ENCODE measurements around the gene CCDC6. TPM values are rescaled to one million over a fixed set of nuclear protein-coding genes. Genes with fewer than 3 reads are reported as not detected.

CCDC6 gene
- total RNA-seq, 1 experiment from 2014 or later, result 37.6 TPM

DNA sequence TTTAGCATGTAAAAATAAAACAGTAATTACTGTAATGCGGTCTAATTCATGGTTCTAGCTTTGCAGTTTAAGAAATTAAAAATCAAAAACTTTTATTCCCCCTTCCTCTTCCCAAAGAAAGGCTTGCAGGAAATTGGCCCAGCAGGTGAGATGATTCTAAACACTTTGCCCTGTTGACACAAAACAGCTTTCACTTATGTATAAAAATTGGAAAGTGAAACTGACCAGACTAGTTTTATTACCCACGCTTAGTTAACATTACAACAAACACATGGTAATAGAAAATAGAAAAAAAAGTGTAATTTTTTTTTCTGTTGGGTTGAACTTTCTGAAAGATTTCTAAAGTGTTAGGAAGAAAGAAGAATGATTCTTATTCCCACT lies 1.2 kb upstream of the CCDC6 start:
- no peaks in the 10 kb centered on the region for H3K9me3 ChIP-seq (ENCODE audit: low read length)
- peak overlapping the region; percentile 70 for H2AFZ ChIP-seq (ENCODE audit: low read length)
- ATAC-seq (no peak), DNase-seq (peak; percentile 48)
- H3K27ac ChIP-seq (ENCODE audit: low read length), result peak overlapping the region; percentile 70
- peaks cover 12% of the 10 kb centered on the region for H3F3A ChIP-seq (ENCODE audit: low read length, unreplicated experiment)
- no peak for TF ChIP-seq EZH2 (IDR thresholded peaks at IDR 0.05; ENCODE audit: low read length, unreplicated experiment)
- no peak for TF ChIP-seq CTCF (conservative IDR thresholded peaks at IDR 0.05; ENCODE audit: low read depth, low read length)
- H3K4me1 ChIP-seq (ENCODE audit: insufficient read depth, low read length), result peaks cover 40% of the 10 kb centered on the region
- H3K9ac ChIP-seq (ENCODE audit: low read length), result peak overlapping the region; percentile 82
- no peaks in the 10 kb centered on the region for H3K36me3 ChIP-seq (ENCODE audit: low read depth, low read length)
- peak overlapping the region; percentile 93 for H3K4me3 ChIP-seq (ENCODE audit: low read length)
- H3K27me3 ChIP-seq (ENCODE audit: low read length), result no peaks in the 10 kb centered on the region
- no peaks in the 10 kb centered on the region for H3K9me2 ChIP-seq (replicated peaks; ENCODE audit: low read length)
- intact Hi-C loops (cut with micrococcal nuclease), result loop anchor here (1.0 to 5.0 kb wide), 3 partner anchors 43 to 195 kb away; no protein-coding TSS in a partner anchor
- H3K79me2 ChIP-seq (ENCODE audit: low read length), result peaks cover 38% of the 10 kb centered on the region
- CTCF ChIA-PET, result interaction anchor here (0.7 to 1.7 kb wide), 2 partner anchors 42 to 281 kb away, joined by 3 to 12 read pairs; no protein-coding TSS in a partner anchor
- POLR2A ChIA-PET (ENCODE audit: unreplicated experiment), result interaction anchor here (1.6 kb wide), 1 partner anchor 84 kb away, joined by 5 read pairs; no protein-coding TSS in a partner anchor
- peaks cover 23% of the 10 kb centered on the region for H4K20me1 ChIP-seq (ENCODE audit: low read length)
- BruUV-seq (replicated peaks), result no TSS peak
- H3K4me2 ChIP-seq (ENCODE audit: low read length), result peak overlapping the region; percentile 84

- Histone ChIP-seq H3K4me3 (ENCODE audit: low read length) (peak overlapping the region; percentile 93), H4K20me1 (ENCODE audit: low read length) (peaks cover 34% of the 10 kb centered on the region), H3K9me2 (replicated peaks; ENCODE audit: low read length) (no peaks in the 10 kb centered on the region), H3F3A (ENCODE audit: low read length, unreplicated experiment) (peaks cover 12% of the 10 kb centered on the region), H3K27ac (ENCODE audit: low read length) (peak overlapping the region; percentile 70), H3K27me3 (ENCODE audit: low read length) (no peaks in the 10 kb centered on the region), H2AFZ (ENCODE audit: low read length) (peak overlapping the region; percentile 70), H3K36me3 (ENCODE audit: low read depth, low read length) (no peaks in the 10 kb centered on the region), H3K4me1 (ENCODE audit: insufficient read depth, low read length) (peaks cover 52% of the 10 kb centered on the region), H3K9me3 (ENCODE audit: low read length) (no peaks in the 10 kb centered on the region), H3K9ac (ENCODE audit: low read length) (peak overlapping the region; percentile 82), H3K79me2 (ENCODE audit: low read length) (peaks cover 54% of the 10 kb centered on the region), H3K4me2 (ENCODE audit: low read length) (peak overlapping the region; percentile 84)
- no peak for DNase-seq
- POLR2A ChIA-PET (ENCODE audit: unreplicated experiment), result interaction anchor here (0.7 to 0.9 kb wide), 2 partner anchors 41 to 88 kb away, joined by 4 to 5 read pairs; no protein-coding TSS in a partner anchor
- CTCF ChIA-PET, result interaction anchor here (0.6 to 2.2 kb wide), 8 partner anchors 40 to 178 kb away, joined by 3 to 12 read pairs (median 4); no protein-coding TSS in a partner anchor
- no peak for ATAC-seq
- no peak for TF ChIP-seq EZH2 (IDR thresholded peaks at IDR 0.05; ENCODE audit: low read length, unreplicated experiment)
- no peak for TF ChIP-seq CTCF (conservative IDR thresholded peaks at IDR 0.05; ENCODE audit: low read depth, low read length)
- TF ChIP-seq EZH2phosphoT487 (IDR thresholded peaks at IDR 0.05; ENCODE audit: borderline replicate concordance, low read length), result no peak
- intact Hi-C loops (cut with micrococcal nuclease), result loop anchor here (1.0 to 5.0 kb wide), 3 partner anchors 41 to 280 kb away; no protein-coding TSS in a partner anchor
- no TSS peak for BruUV-seq (replicated peaks)
Observed at GRCh38 chr10:59905731-59906416, 482 bp downstream of the CCDC6 start.
